OCI-LY7 (cell line): ENCODE results near the gene RUNX1.

Experiments
- CTCF ChIP-seq: fragments of 200-600 bp; sonication (generic); conservative IDR thresholded peaks from 2 replicates; pipeline ENCODE4 v1.5.1; 2014; ENCODE audit warnings: mild to moderate bottlenecking, antibody characterized with exemption, low read length, moderate library complexity, mixed read lengths
- EZH2phosphoT487 ChIP-seq: fragments of 200-600 bp; sonication (generic); IDR thresholded peaks from 2 replicates; pipeline ENCODE4 v1.6.1; 2018; ENCODE audit warnings: low read depth, borderline replicate concordance, mild to moderate bottlenecking, mixed run types, antibody characterized with exemption, low read length, moderate library complexity, mixed read lengths

- TF ChIP-seq CTCF, result no peak
- no peak for TF ChIP-seq EZH2phosphoT487
Observed at GRCh38 chr21:34822942-34823341, 226.2 kb downstream of the RUNX1 start.
